Kidney (tissue), 22 donors: ENCODE measurements around the gene ENOPH1. TPM values are rescaled to one million over a fixed set of nuclear protein-coding genes. Genes with fewer than 3 reads are reported as not detected.

Experiments used
- DNase-seq, 5 donors: peaks; one replicate each; pipeline ENCODE4 v3.0.0-alpha.2; 2013 to 2020
- FAIRE-seq: peaks from 2 replicates; lab custom pipeline; 2012; peaks lifted over from hg19 to GRCh38; lab: Jason Lieb, UNC
- H3K27ac ChIP-seq, 2 donors: one replicate each; pipeline ENCODE4 v1.7.0; 2013; ENCODE audit warnings: low read depth in 2 of 2, low read length in 2 of 2, inconsistent platforms in 1 of 2
- H3K27me3 ChIP-seq: one replicate; pipeline ENCODE4 v1.7.1; 2013; ENCODE audit warnings: low read length, inconsistent platforms; ENCODE audit not compliant: control insufficient read depth, insufficient read depth
- H3K36me3 ChIP-seq, 3 donors: one replicate each; pipeline versions ENCODE4 v1.7.0 to v1.7.1; 2013; ENCODE audit warnings: low read length in 3 of 3, control low read depth in 1 of 3, inconsistent platforms in 1 of 3; ENCODE audit not compliant: insufficient read depth in 3 of 3, control insufficient read depth in 2 of 3
- H3K4me1 ChIP-seq, 3 donors: one replicate each; pipeline versions ENCODE4 v1.7.0 to v1.7.1; 2013; ENCODE audit warnings: low read length in 3 of 3, inconsistent platforms in 1 of 3, low read depth in 1 of 3; ENCODE audit not compliant: control insufficient read depth in 2 of 3, insufficient read depth in 2 of 3
- H3K4me3 ChIP-seq, 3 donors: one replicate each; pipeline versions ENCODE4 v1.7.0 to v1.8.1; 2013; ENCODE audit warnings: low read length in 3 of 3, control low read depth in 1 of 3, inconsistent platforms in 1 of 3
- H3K9ac ChIP-seq, 3 donors: one replicate each; pipeline versions ENCODE4 v1.7.0 to v1.7.1; 2013; ENCODE audit warnings: low read length in 3 of 3, control low read depth in 1 of 3, inconsistent platforms in 1 of 3
- H3K9me3 ChIP-seq, 3 donors: one replicate each; pipeline versions ENCODE4 v1.7.0 to v1.7.1; 2013; ENCODE audit warnings: low read length in 3 of 3, control low read depth in 1 of 3, inconsistent platforms in 1 of 3; ENCODE audit not compliant: control insufficient read depth in 2 of 3, insufficient read depth in 1 of 3
- intact Hi-C: fragments of 100-400 bp; cut with DNase I; formaldehyde crosslinking; loops from one replicate; pipeline ENCODE4 v1.11.1; 2022
- long read RNA-seq, 10 donors: library from polyadenylated mRNA in 1 of 10; unstranded in 1 of 10; transcript quantifications; one replicate each; pipeline ENCODE4 v2.0.0 and lab custom pipeline, GENCODE V29; 2021 to 2026
- polyA plus RNA-seq: library from polyadenylated mRNA; stranded (reverse); fragments of 350-450 nt; fragmentation: Illumina TruSeq; extraction: RNeasy Lipid Tissue Mini Kit (QIAGEN cat#74804); gene quantifications from one replicate; pipeline ENCODE4 v1.2.3, GENCODE V29; 2014; ENCODE audit warnings: low read depth, low replicate concordance; ENCODE audit not compliant: insufficient read depth
- total RNA-seq: library from RNA; stranded (reverse); fragmentation: NEBNext Ultra II Directional; extraction: Animal tissue kit (Norgen Biotek cat#: 25700); gene quantifications from one replicate; pipeline ENCODE4 v1.2.1, GENCODE V29; 2021
- TF ChIP-seq, protein P1 (sequence below): IDR thresholded peaks from 3 replicates; pipeline ENCODE4 v1.5.1; 2012; ENCODE audit warnings: mild to moderate bottlenecking, moderate library complexity, borderline replicate concordance; ENCODE audit not compliant: insufficient read depth; ENCODE audit errors: extremely low read depth
- donor health status: control.
- donor health status: control.
- donor health status: control.
- donor health status: control.
- donor health status: control.
- donor health status: DM: yes; HTN: yes; CAD: no.
- donor health status: Normal renal cell carcinoma (clear cell type).

The ENOPH1 gene
- total RNA-seq, result 30.3 TPM
- 36.0 TPM for polyA plus RNA-seq
- long read RNA-seq, donor 1, transcript ENOPH1-201 (6 exons, 2,025 nt), result major isoform, 14 of 25 reads
- long read RNA-seq, donor 1, partial matches to known transcripts, result 8 of 25 reads
- long read RNA-seq, donor 1, other reads (novel, unspliced or antisense), result 0 of 25 reads
- long read RNA-seq, donor 2, transcript ENOPH1-201 (6 exons, 2,025 nt), result major isoform, 19 of 23 reads
- long read RNA-seq, donor 2, partial matches to known transcripts, result 0 of 23 reads
- long read RNA-seq, donor 2, other reads (novel, unspliced or antisense), result 0 of 23 reads
- long read RNA-seq, donor 3, transcript ENOPH1-201 (6 exons, 2,025 nt), result major isoform, 23 of 31 reads
- long read RNA-seq, donor 3, transcript ENOPH1-203 (6 exons, 1,874 nt), result minor isoform, 7 of 31 reads
- long read RNA-seq, donor 3, partial matches to known transcripts, result 0 of 31 reads
- long read RNA-seq, donor 3, other reads (novel, unspliced or antisense), result 0 of 31 reads
- long read RNA-seq, donor 4, transcript ENOPH1-201 (6 exons, 2,025 nt), result major isoform, 14 of 16 reads
- long read RNA-seq, donor 4, partial matches to known transcripts, result 0 of 16 reads
- long read RNA-seq, donor 4, other reads (novel, unspliced or antisense), result 0 of 16 reads
- long read RNA-seq, donor 5, result 0 reads
- long read RNA-seq, donor 6, transcript ENOPH1-201 (6 exons, 2,025 nt), result major isoform, 21 of 45 reads
- long read RNA-seq, donor 6, transcript ENOPH1-203 (6 exons, 1,874 nt), result minor isoform, 6 of 45 reads
- long read RNA-seq, donor 6, partial matches to known transcripts, result 17 of 45 reads
- long read RNA-seq, donor 6, other reads (novel, unspliced or antisense), result 0 of 45 reads
- long read RNA-seq, donor 7, transcript ENOPH1-203 (6 exons, 1,874 nt), result minor isoform, 13 of 57 reads
- long read RNA-seq, donor 7, transcript ENOPH1-201 (6 exons, 2,025 nt), result major isoform, 39 of 57 reads
- long read RNA-seq, donor 7, partial matches to known transcripts, result 2 of 57 reads
- long read RNA-seq, donor 7, other reads (novel, unspliced or antisense), result 1 of 57 reads
- long read RNA-seq, donor 8, transcript ENOPH1-201 (6 exons, 2,025 nt), result major isoform, 17 of 23 reads
- long read RNA-seq, donor 8, transcript ENOPH1-203 (6 exons, 1,874 nt), result minor isoform, 5 of 23 reads
- long read RNA-seq, donor 8, partial matches to known transcripts, result 0 of 23 reads
- long read RNA-seq, donor 8, other reads (novel, unspliced or antisense), result 0 of 23 reads
- long read RNA-seq, donor 9, transcript ENOPH1-201 (6 exons, 2,025 nt), result major isoform, 10 of 12 reads
- long read RNA-seq, donor 9, partial matches to known transcripts, result 0 of 12 reads
- long read RNA-seq, donor 9, other reads (novel, unspliced or antisense), result 0 of 12 reads
- long read RNA-seq, donor 10, transcript ENOPH1-201 (6 exons, 2,025 nt), result major isoform, 15 of 37 reads
- long read RNA-seq, donor 10, transcript ENOPH1-203 (6 exons, 1,874 nt), result minor isoform, 7 of 37 reads
- long read RNA-seq, donor 10, partial matches to known transcripts, result 15 of 37 reads
- long read RNA-seq, donor 10, other reads (novel, unspliced or antisense), result 0 of 37 reads

DNA sequence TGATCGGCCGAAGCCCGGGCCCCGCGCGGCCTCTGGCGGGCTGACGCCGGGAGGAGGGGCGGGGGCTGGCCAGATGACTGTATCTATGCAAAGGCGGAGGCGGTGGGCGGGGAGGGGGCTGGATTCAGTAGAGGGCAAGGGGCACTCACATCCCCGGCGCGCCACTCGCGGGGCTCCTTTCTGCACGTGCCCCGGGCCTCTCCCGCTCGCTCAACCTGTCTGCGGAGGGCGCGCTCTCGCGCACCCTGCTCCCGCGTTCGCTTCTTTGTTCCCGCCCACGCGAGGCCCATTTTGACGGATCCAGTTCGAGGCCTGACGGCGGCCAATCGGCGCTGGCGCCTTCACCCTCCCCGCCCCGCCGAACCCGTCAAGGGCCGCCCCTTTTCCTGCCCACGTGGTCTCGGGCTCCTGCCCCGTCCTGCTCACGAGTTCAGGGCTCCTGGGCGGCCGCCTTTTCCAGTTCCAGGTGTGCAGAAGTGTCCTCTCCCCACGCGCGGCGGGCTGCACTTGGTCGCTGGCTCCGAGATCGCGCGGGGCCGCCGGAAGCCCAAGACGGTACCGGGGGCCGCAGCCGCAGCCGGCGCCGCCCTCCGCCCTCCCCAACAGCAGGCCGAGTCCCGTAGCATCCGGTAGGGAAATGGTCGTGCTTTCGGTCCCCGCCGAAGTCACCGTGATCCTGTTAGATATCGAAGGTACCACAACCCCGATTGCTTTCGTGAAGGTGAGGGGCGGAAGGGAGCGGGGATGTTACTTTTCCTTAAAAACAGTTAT is at the start of gene ENOPH1, which contains the start of gene HNRNPDL:
Gene ENOPH1, plus strand, starts transcription at position 398 of the 771 bp plus-strand sequence. Its CDS starts 240 bp downstream, at position 638.
Gene HNRNPDL, minus strand, starts transcription at position 270 of the 771 bp plus-strand sequence. CDS start 772 bp downstream, outside the sequence.
- no peaks in the 10 kb centered on the region for H3K27me3 ChIP-seq
- peaks cover 4 to 17% (median 8%) of the 10 kb centered on the region in 3 donors for H3K36me3 ChIP-seq
- DNase-seq (peak; percentile 98 to 99 (median 98)), FAIRE-seq (peak; percentile 41)
- peaks cover 0 to 19% (median 12%) of the 10 kb centered on the region in 3 donors for H3K4me1 ChIP-seq
- TF ChIP-seq, protein P1, sequence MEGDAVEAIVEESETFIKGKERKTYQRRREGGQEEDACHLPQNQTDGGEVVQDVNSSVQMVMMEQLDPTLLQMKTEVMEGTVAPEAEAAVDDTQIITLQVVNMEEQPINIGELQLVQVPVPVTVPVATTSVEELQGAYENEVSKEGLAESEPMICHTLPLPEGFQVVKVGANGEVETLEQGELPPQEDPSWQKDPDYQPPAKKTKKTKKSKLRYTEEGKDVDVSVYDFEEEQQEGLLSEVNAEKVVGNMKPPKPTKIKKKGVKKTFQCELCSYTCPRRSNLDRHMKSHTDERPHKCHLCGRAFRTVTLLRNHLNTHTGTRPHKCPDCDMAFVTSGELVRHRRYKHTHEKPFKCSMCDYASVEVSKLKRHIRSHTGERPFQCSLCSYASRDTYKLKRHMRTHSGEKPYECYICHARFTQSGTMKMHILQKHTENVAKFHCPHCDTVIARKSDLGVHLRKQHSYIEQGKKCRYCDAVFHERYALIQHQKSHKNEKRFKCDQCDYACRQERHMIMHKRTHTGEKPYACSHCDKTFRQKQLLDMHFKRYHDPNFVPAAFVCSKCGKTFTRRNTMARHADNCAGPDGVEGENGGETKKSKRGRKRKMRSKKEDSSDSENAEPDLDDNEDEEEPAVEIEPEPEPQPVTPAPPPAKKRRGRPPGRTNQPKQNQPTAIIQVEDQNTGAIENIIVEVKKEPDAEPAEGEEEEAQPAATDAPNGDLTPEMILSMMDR, result no peak
- peak within 1 kb of the TSS; percentile 97 to 100 for H3K27ac ChIP-seq
- intact Hi-C loops, result no loop called here
- peak within 1 kb of the TSS; percentile 95 to 99 (median 98) for H3K4me3 ChIP-seq
- peak within 1 kb of the TSS; percentile 90 to 99 (median 93) for H3K9ac ChIP-seq
- no peaks in the 10 kb centered on the region for H3K9me3 ChIP-seq

GRCh38 chr4:82380831-82381230 is 49.6 kb upstream of the ENOPH1 start:
- FAIRE-seq (no peak), DNase-seq (no peak)
- Histone ChIP-seq H3K4me3 (no peak overlapping the region), H3K9ac (no peak overlapping the region), H3K27me3 (no peaks in the 10 kb centered on the region), H3K9me3 (no peaks in the 10 kb centered on the region), H3K27ac (no peak overlapping the region), H3K36me3 (no peaks in the 10 kb centered on the region), H3K4me1 (peaks cover 0 to 2% (median 0%) of the 10 kb centered on the region in 3 donors)
- intact Hi-C loops, result no loop called here
- TF ChIP-seq, protein P1, result no peak

DNA sequence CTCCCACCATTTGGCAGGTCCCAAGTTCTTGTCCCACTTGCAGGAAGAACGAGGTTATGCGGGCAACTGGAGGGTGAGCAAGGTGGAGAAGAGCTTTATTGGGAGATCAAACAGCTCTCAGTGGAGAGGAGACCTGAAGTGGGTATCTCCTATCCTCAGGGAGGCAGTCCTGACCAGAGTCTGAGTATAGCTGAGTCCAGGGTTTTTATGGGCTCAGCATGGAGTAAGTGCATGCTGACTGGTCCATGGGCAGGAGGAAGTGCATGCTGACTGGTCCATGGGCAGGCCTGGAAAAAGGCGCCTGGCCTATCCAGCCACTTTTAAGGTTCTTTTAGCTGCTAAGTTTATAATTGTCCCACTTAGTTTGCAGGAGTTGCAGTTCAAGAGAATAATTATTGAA is 49.2 kb upstream of the ENOPH1 start:
- H3K27ac ChIP-seq, result no peak overlapping the region
- TF ChIP-seq, protein P1, result no peak
- H3K9ac ChIP-seq, result no peak overlapping the region
- H3K9me3 ChIP-seq, result no peaks in the 10 kb centered on the region
- no peaks in the 10 kb centered on the region for H3K4me1 ChIP-seq
- H3K27me3 ChIP-seq, result no peaks in the 10 kb centered on the region
- FAIRE-seq (no peak), DNase-seq (no peak)
- H3K4me3 ChIP-seq, result no peak overlapping the region
- no peaks in the 10 kb centered on the region for H3K36me3 ChIP-seq
- intact Hi-C loops, result no loop called here
